ENCODE data around the gene TIA1.
A peak's percentile ranks its signal among the peaks of the same experiment; 100 is the strongest.
"Not testable (repeated sequence)": the region's sequence is repeated elsewhere in the genome, so short reads cannot be mapped to it uniquely, and the experiment has no call there.

Gene TIA1

DNA sequence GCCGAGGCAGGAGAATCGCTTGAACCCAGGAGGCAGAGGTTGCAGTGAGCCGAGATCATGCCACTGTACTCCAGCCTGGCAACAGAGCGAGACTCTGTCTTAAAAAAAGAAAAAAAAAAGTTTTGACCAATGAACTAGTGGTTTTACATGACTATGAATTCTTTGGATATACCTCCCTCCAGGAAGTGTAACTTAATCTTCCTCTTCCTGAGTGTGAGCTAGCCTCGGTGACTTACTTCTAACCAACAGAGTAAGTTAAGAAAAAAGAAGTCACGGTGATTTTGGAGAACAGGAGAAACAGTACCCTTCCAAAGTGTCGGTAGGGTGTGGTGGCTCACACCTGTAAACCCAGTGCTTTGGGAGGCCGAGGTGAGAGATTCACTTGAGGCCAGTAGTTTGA, 7.1 kb downstream of the TIA1 start:
- DNase-seq (ENCODE audit: extremely low read depth, low read depth), result no peak
- TF ChIP-seq, protein P1, sequence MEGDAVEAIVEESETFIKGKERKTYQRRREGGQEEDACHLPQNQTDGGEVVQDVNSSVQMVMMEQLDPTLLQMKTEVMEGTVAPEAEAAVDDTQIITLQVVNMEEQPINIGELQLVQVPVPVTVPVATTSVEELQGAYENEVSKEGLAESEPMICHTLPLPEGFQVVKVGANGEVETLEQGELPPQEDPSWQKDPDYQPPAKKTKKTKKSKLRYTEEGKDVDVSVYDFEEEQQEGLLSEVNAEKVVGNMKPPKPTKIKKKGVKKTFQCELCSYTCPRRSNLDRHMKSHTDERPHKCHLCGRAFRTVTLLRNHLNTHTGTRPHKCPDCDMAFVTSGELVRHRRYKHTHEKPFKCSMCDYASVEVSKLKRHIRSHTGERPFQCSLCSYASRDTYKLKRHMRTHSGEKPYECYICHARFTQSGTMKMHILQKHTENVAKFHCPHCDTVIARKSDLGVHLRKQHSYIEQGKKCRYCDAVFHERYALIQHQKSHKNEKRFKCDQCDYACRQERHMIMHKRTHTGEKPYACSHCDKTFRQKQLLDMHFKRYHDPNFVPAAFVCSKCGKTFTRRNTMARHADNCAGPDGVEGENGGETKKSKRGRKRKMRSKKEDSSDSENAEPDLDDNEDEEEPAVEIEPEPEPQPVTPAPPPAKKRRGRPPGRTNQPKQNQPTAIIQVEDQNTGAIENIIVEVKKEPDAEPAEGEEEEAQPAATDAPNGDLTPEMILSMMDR (IDR thresholded peaks at IDR 0.05; ENCODE audit: low read depth, low read length), result no peak

DNA sequence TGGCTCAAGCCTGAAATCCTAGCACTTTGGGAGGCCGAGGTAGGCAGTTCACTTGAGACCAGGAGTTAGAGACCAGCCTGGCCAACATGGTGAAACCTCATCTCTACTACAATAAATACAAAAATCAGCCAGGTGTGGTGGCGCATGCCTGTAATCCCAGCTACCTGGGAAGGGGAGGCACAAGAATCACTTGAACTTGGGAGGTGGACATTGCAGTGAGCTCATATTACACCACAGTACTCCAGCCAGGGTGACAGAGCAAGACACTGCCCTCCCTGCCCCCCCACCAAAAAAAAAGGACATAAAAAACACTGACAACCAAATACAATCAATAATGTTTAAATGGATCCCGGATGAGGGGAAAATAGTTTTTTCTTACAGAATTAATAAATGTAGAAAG, 7.8 kb downstream of the TIA1 start:
- no peak for DNase-seq (ENCODE audit: extremely low read depth, low read depth)
- TF ChIP-seq, protein P1 (IDR thresholded peaks at IDR 0.05; ENCODE audit: low read depth, low read length), result no peak

DNA sequence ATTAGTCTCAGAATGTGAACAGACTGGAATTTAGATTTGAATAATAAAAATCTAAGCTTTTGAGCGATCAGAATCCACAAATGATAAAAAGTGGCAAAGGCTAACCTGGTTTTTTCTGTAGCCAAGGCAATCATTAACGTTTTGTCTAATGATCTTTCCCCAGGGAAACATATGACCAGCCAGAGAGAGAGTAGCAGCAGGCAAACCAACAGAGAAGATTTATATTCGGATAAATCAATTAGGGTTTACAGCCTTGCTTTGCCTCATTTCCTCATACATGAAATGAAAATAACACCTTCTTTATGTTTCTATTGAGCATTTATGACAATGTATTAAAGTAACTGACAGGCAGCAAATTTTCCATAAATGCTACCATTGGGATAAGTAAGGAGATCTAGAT, 14.5 kb downstream of the TIA1 start:
- DNase-seq (ENCODE audit: extremely low read depth, low read depth), result no peak
- TF ChIP-seq, protein P1 (IDR thresholded peaks at IDR 0.05; ENCODE audit: low read depth, low read length), result no peak

DNA sequence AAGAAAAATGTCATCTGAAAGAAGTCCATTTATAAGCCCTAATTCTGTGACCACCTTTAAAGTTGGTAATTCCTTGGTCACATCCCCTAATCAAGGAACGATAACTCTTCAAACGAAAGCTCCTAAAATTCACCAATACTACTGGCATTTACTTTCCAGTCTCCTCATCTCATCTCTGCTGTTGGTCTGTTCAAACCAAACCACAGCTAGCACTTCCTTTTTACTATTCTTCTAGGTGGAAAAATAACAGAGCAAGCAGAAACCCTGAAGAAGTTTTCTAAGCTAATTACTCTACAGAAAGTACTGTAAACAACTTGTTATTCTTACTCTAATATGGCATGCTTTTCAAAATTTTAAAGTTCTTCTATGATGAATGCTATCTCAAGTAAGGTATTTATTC, 21.6 kb downstream of the TIA1 start:
- no peak for DNase-seq (ENCODE audit: extremely low read depth, low read depth)
- TF ChIP-seq, protein P1 (IDR thresholded peaks at IDR 0.05; ENCODE audit: low read depth, low read length), result no peak

DNA sequence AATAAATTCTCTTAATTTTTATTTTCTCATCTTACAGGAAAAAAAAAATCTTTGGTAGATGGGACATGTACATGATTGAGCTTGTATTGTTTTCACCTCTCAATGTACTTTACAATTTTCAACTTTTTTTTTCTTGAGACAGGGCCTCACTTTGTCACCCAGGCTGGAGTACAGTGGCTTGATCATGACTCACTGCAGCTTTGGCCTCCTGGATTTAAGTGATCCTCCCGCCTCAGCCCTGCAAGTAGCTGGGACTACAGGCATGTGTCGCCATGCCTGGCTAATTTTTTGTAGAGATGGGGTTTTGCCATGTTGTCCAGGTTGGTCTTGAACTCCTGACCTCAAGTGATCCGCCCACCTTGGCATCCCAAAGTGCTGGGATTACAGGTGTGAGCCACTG, 25.1 kb downstream of the TIA1 start:
- DNase-seq (ENCODE audit: extremely low read depth, low read depth), result not testable (repeated sequence)

DNA sequence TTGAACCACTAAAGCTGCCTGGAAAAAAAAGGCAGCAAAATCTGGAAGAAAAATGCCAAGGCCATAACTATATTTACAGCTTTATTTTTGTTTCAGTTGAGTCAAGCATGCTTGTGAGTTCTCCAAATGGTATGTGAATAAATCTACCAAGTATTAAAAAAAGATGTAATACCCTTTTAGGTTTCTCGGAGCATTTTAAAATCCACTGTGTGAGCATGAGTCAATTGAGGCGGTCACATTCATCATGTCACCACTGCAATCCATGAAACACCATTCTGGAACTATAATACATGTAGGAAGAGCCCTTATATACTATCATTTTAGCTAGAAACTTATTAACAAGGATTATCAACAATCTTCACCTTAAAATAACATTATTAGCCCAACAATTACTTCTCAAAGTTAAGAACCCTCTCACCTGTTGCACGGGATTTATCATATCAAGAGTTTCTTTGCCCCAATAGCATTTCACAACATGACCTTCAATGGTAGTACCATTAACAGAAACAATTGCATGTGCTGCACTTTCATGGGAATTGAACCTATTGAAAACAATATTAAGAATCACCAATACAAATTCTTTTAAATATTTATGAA, 33.4 kb downstream of the TIA1 start:
- DNase-seq (ENCODE audit: extremely low read depth, low read depth), result peak; percentile 24
- TF ChIP-seq, protein P1 (IDR thresholded peaks at IDR 0.05; ENCODE audit: low read depth, low read length), result no peak

DNA sequence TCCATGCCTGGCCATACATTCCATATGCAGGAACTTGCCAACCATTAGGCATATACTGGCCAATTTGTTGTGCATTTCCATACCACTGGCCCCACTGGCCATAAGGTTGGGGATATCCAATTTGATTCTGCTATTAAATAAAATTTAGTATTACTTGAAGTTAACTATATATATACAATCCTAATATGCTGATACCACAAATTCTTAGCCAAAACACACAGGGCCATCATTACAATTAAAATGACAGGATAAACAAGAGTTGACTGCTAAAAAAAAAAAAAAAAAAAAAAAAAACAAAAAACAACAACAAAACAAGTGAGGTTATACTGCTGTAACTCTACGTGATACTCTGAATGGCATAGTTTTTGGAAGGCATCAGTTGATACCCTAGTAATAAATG, 34.1 kb downstream of the TIA1 start:
- no peak for DNase-seq (ENCODE audit: extremely low read depth, low read depth)
- TF ChIP-seq, protein P1 (IDR thresholded peaks at IDR 0.05; ENCODE audit: low read depth, low read length), result no peak

DNA sequence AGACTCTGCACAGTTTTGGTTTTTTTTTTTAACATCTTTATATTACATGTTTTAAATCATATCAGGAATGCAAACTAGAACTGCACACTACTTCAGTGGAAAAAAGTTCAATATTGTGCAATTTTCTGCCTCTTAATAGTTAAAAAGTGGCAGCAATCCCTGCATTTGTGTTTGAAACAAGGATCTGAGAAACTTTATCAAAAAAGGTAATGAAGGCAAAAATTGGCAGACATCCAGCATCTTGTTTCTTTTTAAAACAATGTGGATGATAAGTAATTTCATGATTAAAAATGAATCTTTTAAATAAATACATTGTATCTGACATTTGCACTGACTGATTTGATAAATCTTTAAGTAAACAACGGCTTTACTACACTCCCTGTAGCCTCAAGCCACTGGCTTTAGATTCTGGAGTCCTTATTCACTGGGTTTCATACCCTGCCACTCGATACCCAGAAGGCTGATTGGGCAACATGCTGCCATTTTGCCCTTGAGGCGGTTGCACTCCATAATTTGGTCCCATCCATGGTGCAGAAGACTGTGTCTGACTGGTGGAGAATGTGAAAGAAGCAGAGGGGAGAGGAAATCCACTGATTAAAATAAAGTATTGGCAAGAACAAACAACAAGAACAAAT, 36.0 kb downstream of the TIA1 start:
- TF ChIP-seq, protein P1 (IDR thresholded peaks at IDR 0.05; ENCODE audit: low read depth, low read length), result no peak
- peak; percentile 23 for DNase-seq (ENCODE audit: extremely low read depth, low read depth)
